Peyer's patch (tissue), 4 donors: ENCODE measurements around the gene C13orf42. TPM values are rescaled to one million over a fixed set of nuclear protein-coding genes. Genes with fewer than 3 reads are reported as not detected.
"Not testable (repeated sequence)": the region's sequence is repeated elsewhere in the genome, so short reads cannot be mapped to it uniquely, and the experiment has no call there.

Experiments
- DNase-seq, 3 donors: peaks; one replicate each; pipeline ENCODE4 v3.0.0-alpha.2; 2017 to 2019
- H3K27ac ChIP-seq, 4 donors: fragments of 200-600 bp; sonication (generic); one replicate each; pipeline ENCODE4 v1.5.1; 2016 to 2019
- H3K27me3 ChIP-seq, 2 donors: fragments of 200-600 bp; sonication (generic); one replicate each; pipeline ENCODE4 v1.5.1; 2019
- H3K36me3 ChIP-seq, 3 donors: fragments of 200-600 bp; sonication (generic); one replicate each; pipeline ENCODE4 v1.5.1; 2016 to 2019
- H3K4me1 ChIP-seq, 4 donors: fragments of 200-600 bp; sonication (generic); one replicate each; pipeline ENCODE4 v1.5.1; 2016 to 2019
- H3K4me3 ChIP-seq, 4 donors: fragments of 200-600 bp; sonication (generic); 1 replicate in 3 of 4; 2 replicates in 1 of 4; pipeline ENCODE4 v1.5.1; 2016 to 2019; ENCODE audit warnings: mild to moderate bottlenecking in 1 of 4
- H3K9me3 ChIP-seq, 4 donors: fragments of 200-600 bp; sonication (generic); one replicate each; pipeline ENCODE4 v1.5.1; 2016 to 2019; ENCODE audit warnings: mild to moderate bottlenecking in 1 of 4
- CTCF ChIP-seq, 6 experiments: fragments of 450-650 bp in 4 of 6; fragments of 200-600 bp in 2 of 6; sonication (generic) in 1 of 6; IDR thresholded peaks; one replicate each; pipeline ENCODE4 v1.5.1; 2017 to 2019; ENCODE audit warnings: antibody characterized with exemption in 6 of 6, mild to moderate bottlenecking in 3 of 6, moderate library complexity in 1 of 6
- POLR2A ChIP-seq, 2 donors: fragments of 450-650 bp; IDR thresholded peaks; one replicate each; pipeline ENCODE4 v1.5.1; 2017; ENCODE audit warnings: antibody characterized with exemption in 2 of 2, mild to moderate bottlenecking in 2 of 2, moderate library complexity in 2 of 2
- total RNA-seq, 4 donors: library from RNA; depleted of rRNA; stranded (reverse); fragments of >200 nt; gene quantifications; one replicate each; pipeline ENCODE4 v1.1.0, GENCODE V29; 2016

The C13orf42 gene
- total RNA-seq, 4 donors from 2014 or later, result not detected

GRCh38 chr13:51091839-51092238, 19.2 kb downstream of the C13orf42 start:
- Histone ChIP-seq H3K4me1 (no peaks in the 10 kb centered on the region), H3K4me3 (no peak overlapping the region), H3K36me3 (no peaks in the 10 kb centered on the region), H3K27ac (no peak overlapping the region), H3K9me3 (no peaks in the 10 kb centered on the region), H3K27me3 (no peaks in the 10 kb centered on the region)
- no peak for DNase-seq
- TF ChIP-seq CTCF (IDR thresholded peaks at IDR 0.05) (no peak), POLR2A (IDR thresholded peaks at IDR 0.05) (no peak)

- TF ChIP-seq POLR2A (IDR thresholded peaks at IDR 0.05), result no peak
- TF ChIP-seq CTCF (IDR thresholded peaks at IDR 0.05), result no peak
- Histone ChIP-seq H3K4me3 (no peak overlapping the region), H3K4me1 (no peaks in the 10 kb centered on the region), H3K27ac (no peak overlapping the region), H3K9me3 (no peaks in the 10 kb centered on the region), H3K36me3 (no peaks in the 10 kb centered on the region), H3K27me3 (no peaks in the 10 kb centered on the region)
- no peak for DNase-seq
These were observed 27.4 kb downstream of the C13orf42 start for GRCh38 chr13:51083706-51084105.

GRCh38 chr13:51080478-51081065, 30.5 kb downstream of the C13orf42 start:
- H3K4me3 ChIP-seq, H3K4me1 ChIP-seq, H3K27me3 ChIP-seq, H3K36me3 ChIP-seq, H3K9me3 ChIP-seq, H3K27ac ChIP-seq, DNase-seq: not testable (repeated sequence)

- no peak for DNase-seq
- Histone ChIP-seq H3K27me3 (no peaks in the 10 kb centered on the region), H3K36me3 (no peaks in the 10 kb centered on the region), H3K4me3 (no peak overlapping the region), H3K9me3 (no peaks in the 10 kb centered on the region), H3K4me1 (no peaks in the 10 kb centered on the region), H3K27ac (no peak overlapping the region)
- TF ChIP-seq POLR2A (IDR thresholded peaks at IDR 0.05) (no peak), CTCF (IDR thresholded peaks at IDR 0.05) (no peak)
These were observed 39.6 kb downstream of the C13orf42 start for GRCh38 chr13:51071493-51071892.

GRCh38 chr13:51070005-51070649, 40.9 kb downstream of the C13orf42 start:
- Histone ChIP-seq H3K36me3 (no peaks in the 10 kb centered on the region), H3K4me1 (no peaks in the 10 kb centered on the region), H3K27ac (no peak overlapping the region), H3K9me3 (no peaks in the 10 kb centered on the region), H3K27me3 (no peaks in the 10 kb centered on the region), H3K4me3 (no peak overlapping the region)
- TF ChIP-seq CTCF (IDR thresholded peaks at IDR 0.05) (peak; percentile 80 to 94 (median 84)), POLR2A (IDR thresholded peaks at IDR 0.05) (no peak)
- DNase-seq, result peak; percentile 79 to 94 (median 80)

- Histone ChIP-seq H3K4me1 (no peaks in the 10 kb centered on the region), H3K9me3 (no peaks in the 10 kb centered on the region), H3K27me3 (no peaks in the 10 kb centered on the region), H3K36me3 (no peaks in the 10 kb centered on the region), H3K27ac (no peak overlapping the region), H3K4me3 (no peak overlapping the region)
- no peak for TF ChIP-seq CTCF (IDR thresholded peaks at IDR 0.05)
- TF ChIP-seq POLR2A (IDR thresholded peaks at IDR 0.05), result no peak
- DNase-seq, result no peak
These were observed 42.6 kb downstream of the C13orf42 start for GRCh38 chr13:51068501-51068900.
